HG02571 (cell line): Measurements from ENCODE around the gene EAF1.
"Not testable (repeated sequence)": the region's sequence is repeated elsewhere in the genome, so short reads cannot be mapped to it uniquely, and the experiment has no call there.

Source experiments
- ATAC-seq: cut with Tn5 transposase; IDR thresholded peaks from one replicate; pipeline ENCODE4 v1.9.1; 2021; ENCODE audit warnings: mild to moderate bottlenecking, moderate library complexity; ENCODE audit not compliant: unreplicated experiment

The EAF1 gene

DNA sequence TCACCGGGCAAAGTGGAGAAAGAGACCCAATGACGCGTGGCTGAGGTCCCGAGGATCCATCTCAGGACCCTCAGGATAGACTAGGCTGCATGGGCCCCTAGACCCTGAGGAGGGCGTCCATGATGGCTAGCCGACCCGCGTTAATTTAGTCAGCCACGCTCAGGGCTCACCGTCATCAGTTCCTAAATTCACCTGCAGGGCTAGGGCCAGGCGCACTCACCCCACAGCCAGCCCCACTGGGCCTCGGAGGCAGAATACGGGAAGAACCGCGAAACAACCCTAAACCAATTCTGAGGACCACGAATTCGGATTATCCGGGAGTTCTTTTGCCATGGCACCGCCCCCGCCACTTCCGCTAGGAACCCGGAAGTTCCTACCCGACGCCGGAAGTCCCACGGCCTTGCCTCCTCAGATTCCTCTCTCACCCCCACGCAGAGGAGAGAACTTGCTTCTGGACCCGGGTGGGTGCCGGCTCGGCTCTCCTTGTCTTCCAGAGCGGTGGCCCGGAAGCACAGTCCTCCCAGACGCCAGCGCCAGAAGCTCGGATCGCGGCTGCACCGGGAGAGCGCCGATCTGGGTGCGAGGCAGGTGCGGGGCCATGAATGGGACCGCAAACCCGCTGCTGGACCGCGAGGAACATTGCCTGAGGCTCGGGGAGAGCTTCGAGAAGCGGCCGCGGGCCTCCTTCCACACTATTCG lies at the start of gene EAF1, which contains the start of gene METTL6:
Gene EAF1 (plus strand): TSS at position 417 of the 699 bp plus-strand sequence. CDS start 182 bp downstream, at position 599.
Gene METTL6 (minus strand): TSS at position 363 of the 699 bp plus-strand sequence. CDS start 1,033 bp downstream, outside the sequence.
- ATAC-seq = peak; percentile 87

DNA sequence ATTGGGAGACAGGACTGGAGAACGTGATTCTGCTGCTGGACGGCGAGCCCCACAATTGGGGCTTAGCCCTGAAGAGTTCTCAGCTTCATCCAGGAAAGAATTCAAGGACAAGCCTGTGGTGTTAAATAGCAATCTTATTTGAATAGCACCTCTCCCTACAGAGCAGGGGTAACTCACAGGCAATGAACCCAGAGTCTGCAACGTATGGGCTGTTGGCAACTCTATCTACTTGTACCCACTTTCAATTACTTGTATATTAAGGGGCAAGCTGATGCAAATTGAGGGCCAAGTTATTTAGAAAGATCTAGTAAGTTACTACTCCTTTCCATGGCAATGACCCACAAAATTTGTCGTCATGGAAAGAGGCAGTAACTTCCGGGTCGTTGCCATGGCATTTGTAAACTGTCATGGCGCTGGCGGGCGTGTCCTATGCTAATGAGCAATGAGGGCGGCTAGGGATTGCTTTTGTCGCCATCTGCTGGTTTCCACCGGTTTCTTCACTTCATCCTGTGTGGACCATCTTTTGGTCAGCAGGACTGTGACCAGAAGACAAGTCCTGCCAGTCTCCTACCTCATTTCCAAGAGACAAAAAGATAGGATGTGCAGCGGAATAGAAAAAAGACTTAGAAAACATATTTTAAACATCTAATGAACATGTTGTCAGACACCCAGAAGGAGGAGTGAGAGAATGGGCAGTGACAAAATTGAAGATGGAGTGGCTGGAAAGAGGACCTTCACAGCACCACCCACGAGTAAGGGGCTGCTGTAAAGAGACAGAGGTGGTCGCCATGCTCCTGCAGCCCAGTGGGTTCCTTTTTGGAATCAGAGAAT lies 49.2 kb upstream of the EAF1 start:
- ATAC-seq = peak; percentile 83

DNA sequence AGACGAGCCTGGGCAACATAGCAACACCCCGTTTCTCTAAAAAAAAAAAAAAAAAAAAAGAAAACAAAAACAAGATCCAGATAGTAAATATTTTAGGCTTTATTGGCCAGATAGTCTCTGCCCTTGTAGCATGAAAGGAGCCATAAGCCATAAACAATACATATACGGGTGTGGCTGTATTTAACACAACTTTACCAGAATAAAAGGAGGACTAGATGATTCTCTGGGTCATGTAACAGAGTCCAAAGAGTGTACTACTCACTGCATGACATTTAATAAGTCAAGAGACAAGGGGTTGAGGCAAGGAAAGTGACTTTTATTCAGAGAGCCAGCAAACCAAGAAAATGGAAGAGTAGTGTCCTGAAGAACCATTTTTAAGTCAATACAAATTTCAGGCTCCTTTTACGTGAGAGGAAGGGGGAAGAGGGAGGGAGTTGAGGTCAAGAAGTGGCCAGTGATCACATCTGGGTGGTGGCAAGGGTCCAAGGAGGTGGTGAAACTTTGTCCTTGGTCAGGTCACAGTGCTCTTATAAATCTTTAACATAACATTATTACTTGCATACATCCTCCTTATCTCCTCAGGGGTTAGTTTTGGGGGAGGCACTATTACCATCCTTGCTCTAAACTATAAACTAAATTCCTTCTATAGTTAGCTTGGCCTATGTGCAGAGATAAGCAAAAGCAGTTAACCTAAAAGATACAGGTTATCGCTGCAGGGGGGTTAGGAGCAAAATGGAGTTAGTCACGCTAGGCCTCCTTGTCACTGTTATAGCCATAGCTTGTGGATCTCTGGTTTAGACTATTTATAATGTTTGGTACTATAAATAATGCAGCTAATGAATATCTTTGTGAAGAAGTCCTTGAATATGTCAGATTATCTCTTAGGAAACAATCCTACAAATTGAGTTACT lies 46.2 kb upstream of the EAF1 start:
- ATAC-seq = no peak

DNA sequence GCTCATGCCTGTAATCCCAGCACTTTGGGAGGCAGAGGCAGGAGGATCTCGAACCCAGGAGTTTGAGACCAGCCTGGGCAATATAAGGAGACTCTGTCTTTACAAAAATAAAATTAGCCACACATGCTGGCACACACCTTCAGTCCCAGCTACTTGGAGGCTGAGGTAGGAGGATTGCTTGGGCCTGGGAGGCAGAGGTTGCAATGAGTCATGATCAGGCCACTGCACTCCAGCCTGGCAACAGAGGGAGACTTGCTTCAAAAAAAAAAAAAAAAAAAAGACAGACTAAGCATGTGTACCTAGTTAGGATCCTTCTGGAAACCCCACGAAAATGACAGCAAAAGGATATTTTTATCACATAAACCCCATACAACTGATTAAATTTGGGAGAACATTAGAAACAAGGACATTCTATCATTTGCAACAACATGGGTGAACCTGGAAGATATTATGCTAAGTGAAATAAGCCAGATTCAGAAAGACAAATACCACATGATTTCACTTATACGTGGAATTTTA lies 44.9 kb upstream of the EAF1 start:
- ATAC-seq = no peak

DNA sequence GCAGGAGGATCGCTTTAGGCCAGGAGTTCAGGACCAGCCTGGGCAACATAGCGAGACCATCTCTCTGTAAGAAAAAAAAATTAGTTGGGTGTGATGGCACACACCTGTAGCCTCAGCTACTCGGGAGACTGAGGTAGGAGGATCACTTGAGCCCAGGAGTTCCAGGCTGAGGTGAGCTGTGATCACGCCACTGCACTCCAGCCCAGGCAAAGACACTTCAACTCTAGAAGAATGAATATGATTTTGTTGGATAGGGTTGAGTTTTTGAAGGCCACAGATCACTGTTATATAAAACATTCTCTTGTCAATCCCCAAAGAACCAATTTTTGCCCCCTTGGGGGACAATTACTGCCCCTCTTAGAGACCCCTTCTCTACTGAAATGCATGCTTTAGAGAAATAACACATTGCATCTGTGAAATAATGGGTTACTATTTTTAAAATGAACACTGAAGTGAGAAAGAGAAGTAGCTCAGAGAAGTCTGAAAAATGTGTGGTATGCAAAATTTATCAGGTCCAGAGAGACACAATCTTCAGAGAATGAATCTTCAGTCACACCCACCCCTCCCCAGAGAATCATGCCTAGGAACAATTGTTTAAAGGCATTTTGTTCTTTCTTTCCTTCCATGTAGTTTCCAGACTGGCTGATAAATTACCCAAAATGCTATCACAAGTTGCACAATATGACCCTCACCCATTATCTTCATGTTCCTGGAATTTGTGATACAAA lies 42.7 kb upstream of the EAF1 start:
- ATAC-seq = peak; percentile 87

- ATAC-seq = peak; percentile 8
These were observed 42.1 kb upstream of the EAF1 start for GRCh38 chr3:15385238-15385695.

DNA sequence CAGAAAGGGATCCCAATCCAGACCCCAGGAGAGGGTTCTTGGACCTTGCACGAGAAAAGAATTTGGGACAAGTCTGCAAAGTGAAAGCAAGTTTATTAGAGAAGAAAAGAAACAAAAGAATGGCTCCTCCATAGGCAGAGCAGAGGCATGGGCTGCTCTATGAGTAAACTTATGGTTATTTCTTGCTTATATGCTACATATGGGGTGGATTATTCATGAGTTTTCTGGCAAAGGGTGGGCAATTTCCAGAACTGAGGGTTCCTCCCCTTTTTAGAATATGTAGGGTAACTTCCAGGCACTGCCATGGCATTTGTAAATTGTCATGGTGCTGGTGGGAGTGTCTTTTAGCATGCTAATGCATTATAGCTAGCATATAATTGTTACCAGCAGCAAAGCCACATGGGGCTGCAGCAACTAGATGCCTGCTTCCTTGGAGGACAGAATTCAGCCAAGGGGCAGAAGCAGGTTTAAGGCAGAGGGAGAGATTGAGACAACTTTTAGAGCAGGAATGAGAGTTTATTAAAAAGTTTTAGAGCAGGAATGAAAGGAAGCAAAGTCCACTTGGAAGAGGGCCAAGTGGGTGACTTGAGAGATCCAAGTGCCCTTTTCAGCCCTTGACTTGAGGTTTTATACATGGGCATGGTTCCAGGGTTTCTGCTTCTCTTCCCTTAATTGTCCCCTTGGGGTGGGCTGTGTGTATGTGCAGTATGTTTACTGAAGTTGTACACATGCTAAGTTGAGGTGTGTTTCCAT lies 41.3 kb upstream of the EAF1 start:
- ATAC-seq = no peak

DNA sequence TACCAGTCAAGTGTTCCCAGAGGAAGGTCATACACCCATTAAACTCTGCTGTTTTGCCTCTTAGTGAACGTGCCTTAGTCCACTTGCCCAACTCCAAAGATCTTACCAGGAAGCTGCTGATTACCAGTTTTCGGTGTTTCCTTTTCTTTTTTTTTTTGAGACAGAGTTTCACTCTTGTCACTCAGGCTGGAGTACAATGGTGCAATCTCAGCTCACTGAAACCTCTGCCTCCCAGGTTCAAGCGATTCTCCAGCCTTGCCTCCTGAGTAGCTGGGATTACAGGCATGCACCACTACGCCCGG lies 40.8 kb upstream of the EAF1 start:
- not testable (repeated sequence) for ATAC-seq

GRCh38 chr3:15387171-15387581 lies 40.2 kb upstream of the EAF1 start:
- ATAC-seq = no peak

DNA sequence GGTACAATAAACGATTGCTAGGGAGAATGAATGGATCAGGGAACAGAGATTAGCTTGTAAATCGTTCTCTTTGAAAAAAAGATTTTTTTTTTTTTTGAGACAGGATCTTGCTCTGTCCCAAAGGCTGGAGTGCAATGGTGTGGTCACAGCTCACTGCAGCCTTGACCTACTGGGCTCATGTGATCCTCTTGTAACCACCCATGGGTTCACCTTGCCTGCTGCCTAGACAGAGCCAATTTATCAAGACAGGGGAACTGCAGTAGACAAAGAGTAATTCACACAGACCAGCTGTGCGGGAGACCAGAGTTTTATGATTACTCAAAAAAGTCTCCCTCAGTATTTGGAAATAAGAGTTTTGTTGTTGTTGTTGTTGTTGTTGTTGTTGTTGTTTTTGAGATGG lies 39.7 kb upstream of the EAF1 start:
- ATAC-seq = no peak

GRCh38 chr3:15388335-15388734 lies 39.1 kb upstream of the EAF1 start:
- not testable (repeated sequence) for ATAC-seq

DNA sequence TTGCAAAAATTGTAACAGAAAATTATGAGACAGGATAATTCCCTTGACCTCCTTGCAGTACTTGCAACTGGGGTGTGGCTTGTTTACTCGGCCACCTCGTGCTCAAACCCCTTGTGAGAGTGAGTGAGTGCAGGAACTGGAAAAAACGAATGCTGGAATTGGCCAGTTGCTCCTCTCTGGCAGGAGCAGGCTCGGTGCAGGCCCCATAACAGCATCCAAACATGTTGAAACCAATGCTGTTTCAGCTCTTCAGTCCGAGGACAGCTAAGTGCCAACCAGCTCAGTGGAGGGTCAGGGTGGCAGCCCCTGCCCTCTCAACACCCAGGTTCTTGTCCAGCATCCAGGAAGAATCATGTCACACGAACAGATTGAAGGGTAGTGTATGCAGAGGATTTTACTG lies 36.9 kb upstream of the EAF1 start:
- no peak for ATAC-seq

DNA sequence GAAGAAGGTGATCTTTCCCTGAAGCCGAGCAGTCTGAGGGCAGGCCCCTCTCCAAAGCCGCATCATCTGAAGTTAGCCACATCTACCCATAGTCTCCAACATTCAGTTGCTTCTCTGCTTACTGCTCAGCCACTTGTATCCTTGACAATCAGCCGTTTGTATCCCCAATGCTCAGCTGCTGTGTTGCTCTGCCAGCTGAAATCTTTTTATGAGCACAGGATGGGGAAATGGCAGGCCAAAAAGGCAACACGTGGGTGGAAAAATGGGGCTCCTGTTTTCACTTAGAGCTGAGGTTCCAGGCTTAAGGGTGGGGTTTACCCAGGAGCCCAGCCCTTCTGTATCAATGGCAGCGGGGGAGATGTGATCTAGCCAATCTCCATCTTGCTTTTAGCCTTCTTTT lies 36.4 kb upstream of the EAF1 start:
- no peak for ATAC-seq

DNA sequence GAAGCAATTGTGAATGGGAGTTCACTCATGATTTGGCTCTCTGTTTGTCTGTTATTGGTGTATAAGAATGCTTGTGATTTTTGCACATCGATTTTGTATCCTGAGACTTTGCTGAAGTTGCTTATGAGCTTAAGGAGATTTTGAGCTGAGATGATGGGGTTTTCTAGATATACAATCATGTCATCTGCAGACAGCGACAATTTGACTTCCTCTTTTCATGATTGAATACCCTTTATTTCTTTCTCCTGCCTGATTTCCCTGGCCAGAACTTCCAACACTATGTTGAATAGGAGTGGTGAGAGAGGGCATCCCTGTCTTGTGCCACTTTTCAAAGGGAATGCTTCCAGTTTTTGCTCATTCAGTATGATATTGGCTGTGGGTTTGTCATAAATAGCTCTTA lies 34.1 kb upstream of the EAF1 start:
- not testable (repeated sequence) for ATAC-seq

- ATAC-seq = not testable (repeated sequence)
These were observed 28.7 kb upstream of the EAF1 start for GRCh38 chr3:15398731-15399133.

DNA sequence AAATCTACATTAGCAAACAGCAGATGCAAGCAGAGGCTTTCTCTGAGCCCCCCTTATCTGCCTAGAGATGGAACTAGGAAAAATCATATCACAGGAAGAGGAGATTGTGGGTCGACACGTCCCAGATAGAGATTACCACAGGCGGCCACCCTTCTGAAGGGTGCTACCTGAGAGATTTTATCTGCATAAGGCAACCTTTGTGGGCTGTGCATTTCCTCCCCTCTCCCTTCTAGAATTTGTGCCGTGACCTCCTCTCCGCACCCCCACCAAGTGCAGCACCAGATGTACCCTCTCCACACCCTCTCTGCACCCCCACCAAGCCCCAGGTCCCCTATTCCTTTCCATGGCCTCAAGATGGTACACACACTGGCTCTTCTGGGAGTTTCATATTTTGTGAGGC lies 27.4 kb upstream of the EAF1 start:
- no peak for ATAC-seq

- no peak for ATAC-seq
These were observed 25.5 kb upstream of the EAF1 start for GRCh38 chr3:15401936-15402335.

- no peak for ATAC-seq
These were observed 23.9 kb upstream of the EAF1 start for GRCh38 chr3:15403495-15403894.

DNA sequence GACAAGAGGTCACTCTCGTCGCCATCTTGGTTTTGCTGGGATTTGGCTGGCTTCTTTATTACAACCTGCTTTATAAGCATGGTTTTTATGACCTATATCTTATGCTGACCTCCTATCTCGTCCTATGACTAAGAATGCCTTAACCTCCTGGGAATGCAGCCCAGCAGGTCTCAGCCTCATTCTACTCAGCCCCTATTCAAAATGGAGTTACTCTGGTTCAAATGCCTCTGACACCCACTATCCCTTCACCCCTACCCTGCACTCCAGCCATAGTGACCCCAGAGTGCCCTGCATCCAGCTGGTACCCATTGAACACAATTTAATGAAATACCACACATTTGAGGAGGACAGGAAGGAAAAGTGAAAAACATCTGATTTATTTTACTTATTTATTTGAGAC lies 23.4 kb upstream of the EAF1 start:
- ATAC-seq = no peak

DNA sequence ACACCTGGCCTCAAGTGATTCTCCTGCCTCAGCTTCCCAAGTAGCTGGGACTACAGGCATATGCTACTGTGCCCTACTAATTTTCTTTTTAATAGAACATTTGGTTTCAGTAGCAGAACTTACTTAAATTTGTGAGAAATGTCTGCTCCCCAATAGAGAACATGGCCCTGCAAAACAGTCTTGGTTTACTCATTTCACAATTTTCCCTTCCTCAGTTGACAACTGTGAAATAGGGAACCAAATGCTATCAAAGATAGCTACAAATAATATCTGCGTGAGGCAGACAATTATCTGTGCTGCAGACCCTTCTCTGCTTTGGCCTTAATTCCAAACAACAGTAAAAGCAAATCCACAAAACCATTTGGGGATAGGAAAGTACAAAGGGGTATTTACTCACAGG lies 22.6 kb upstream of the EAF1 start:
- no peak for ATAC-seq
